Mucosa of descending colon (tissue), 3 donors: ENCODE measurements around the gene ARHGAP6. TPM values are rescaled to one million over a fixed set of nuclear protein-coding genes. Genes with fewer than 3 reads are reported as not detected.
"Not testable (repeated sequence)": the region's sequence is repeated elsewhere in the genome, so short reads cannot be mapped to it uniquely, and the experiment has no call there.

Experiments
- ATAC-seq: fragments of 200-7000 bp; cut with Tn5 transposase; one replicate; pipeline ENCODE4 v1.9.1; 2020; ENCODE audit warnings: mild to moderate bottlenecking, moderate library complexity
- DNase-seq, 3 donors: peaks; one replicate each; pipeline ENCODE4 v3.0.0-alpha.2; 2020
- H3K36me3 ChIP-seq: fragments of 200-600 bp; one replicate; pipeline ENCODE4 v1.8.0; 2021; ENCODE audit warnings: low read depth, mild to moderate bottlenecking
- H3K4me1 ChIP-seq: fragments of 200-600 bp; one replicate; pipeline ENCODE4 v1.8.0; 2021; ENCODE audit warnings: low read depth, mild to moderate bottlenecking
- H3K4me3 ChIP-seq: fragments of 200-600 bp; one replicate; pipeline ENCODE4 v1.8.0; 2021; ENCODE audit warnings: mild to moderate bottlenecking
- H3K9me3 ChIP-seq: fragments of 200-600 bp; one replicate; pipeline ENCODE4 v1.8.0; 2021; ENCODE audit warnings: mild to moderate bottlenecking
- intact Hi-C, 2 donors: fragments of 100-400 bp; cut with DNase I in 1 of 2; cut with micrococcal nuclease in 1 of 2; formaldehyde crosslinking; loops; one replicate each; pipeline versions ENCODE4 v1.11.0 to v1.11.1; 2022; cut with DNase I, micrococcal nuclease
- total RNA-seq, 3 donors: library from RNA; stranded (reverse); fragmentation: NEBNext Ultra II Directional in 2 of 3; extraction: Animal tissue kit (Norgen Biotek cat#: 25700) in 2 of 3; gene quantifications; one replicate each; pipeline versions ENCODE4 v1.2.1 to v1.2.4, GENCODE V29; 2021 to 2023
- TF ChIP-seq, protein P1 (sequence below): fragments of 200-600 bp; IDR thresholded peaks from one replicate; pipeline ENCODE4 v1.8.0; 2022; ENCODE audit warnings: antibody characterized with exemption, mild to moderate bottlenecking
- donor health status: DM: no; HTN: no; CAD: no; lungs with moderate emphysema.
- donor health status: DM: no; HTN: no; CAD: no.
- donor health status: DM: no; HTN: yes; CAD: no.

Gene ARHGAP6
- total RNA-seq, 3 donors from 2014 or later: 2.2 to 41.5 (median 4.4) TPM

DNA sequence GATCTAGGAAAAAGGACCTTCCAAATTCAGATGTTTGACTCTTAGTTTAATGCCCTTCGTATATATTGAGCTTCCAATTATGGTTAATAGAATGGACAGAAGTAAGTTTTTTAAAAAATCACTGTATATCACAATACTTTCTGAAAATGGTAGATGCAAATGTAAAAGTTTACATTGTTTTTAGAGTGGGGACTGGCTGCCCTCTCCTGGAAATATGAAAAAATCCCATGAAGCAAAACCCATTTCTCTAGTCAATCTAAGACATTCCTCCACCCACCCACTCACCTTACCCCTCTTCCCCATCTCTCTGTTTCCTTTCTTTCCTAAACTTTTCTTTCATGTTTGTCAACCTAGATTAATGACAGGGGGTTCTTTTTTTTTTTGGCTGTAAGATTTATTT lies 134.5 kb downstream of the ARHGAP6 start:
- Histone ChIP-seq H3K36me3 (no peaks in the 10 kb centered on the region), H3K4me1 (no peaks in the 10 kb centered on the region), H3K4me3 (no peak overlapping the region), H3K9me3 (no peaks in the 10 kb centered on the region)
- ATAC-seq: no peak
- intact Hi-C loops: loop anchor here (10.0 kb wide), 2 partner anchors 244 to 386 kb away; no protein-coding TSS in a partner anchor
- DNase-seq: no peak
- TF ChIP-seq, protein P1, sequence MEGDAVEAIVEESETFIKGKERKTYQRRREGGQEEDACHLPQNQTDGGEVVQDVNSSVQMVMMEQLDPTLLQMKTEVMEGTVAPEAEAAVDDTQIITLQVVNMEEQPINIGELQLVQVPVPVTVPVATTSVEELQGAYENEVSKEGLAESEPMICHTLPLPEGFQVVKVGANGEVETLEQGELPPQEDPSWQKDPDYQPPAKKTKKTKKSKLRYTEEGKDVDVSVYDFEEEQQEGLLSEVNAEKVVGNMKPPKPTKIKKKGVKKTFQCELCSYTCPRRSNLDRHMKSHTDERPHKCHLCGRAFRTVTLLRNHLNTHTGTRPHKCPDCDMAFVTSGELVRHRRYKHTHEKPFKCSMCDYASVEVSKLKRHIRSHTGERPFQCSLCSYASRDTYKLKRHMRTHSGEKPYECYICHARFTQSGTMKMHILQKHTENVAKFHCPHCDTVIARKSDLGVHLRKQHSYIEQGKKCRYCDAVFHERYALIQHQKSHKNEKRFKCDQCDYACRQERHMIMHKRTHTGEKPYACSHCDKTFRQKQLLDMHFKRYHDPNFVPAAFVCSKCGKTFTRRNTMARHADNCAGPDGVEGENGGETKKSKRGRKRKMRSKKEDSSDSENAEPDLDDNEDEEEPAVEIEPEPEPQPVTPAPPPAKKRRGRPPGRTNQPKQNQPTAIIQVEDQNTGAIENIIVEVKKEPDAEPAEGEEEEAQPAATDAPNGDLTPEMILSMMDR: no peak

DNA sequence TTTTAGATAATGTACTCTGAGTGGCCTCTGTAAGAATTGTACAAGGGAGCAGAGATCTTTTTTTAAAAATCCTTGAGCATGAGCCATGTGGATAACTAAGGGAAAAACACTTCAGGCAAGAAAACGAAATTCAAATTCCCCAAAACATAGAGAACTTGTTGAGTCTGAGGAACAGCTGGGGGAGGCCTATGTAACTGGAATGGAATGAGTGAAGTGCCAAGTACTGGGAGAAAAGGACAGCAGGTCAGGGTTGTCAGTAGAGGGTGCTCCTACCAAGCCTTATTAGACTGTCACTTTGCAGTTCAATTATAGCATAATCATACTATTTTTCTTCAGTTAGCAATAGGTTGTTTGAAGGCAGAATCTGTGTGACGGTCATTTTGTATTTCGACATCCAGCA lies 135.1 kb downstream of the ARHGAP6 start:
- DNase-seq (no peak), ATAC-seq (no peak)
- H3K9me3 ChIP-seq: no peaks in the 10 kb centered on the region
- intact Hi-C loops: loop anchor here (10.0 kb wide), 2 partner anchors 244 to 386 kb away; no protein-coding TSS in a partner anchor
- no peak overlapping the region for H3K4me3 ChIP-seq
- H3K36me3 ChIP-seq: no peaks in the 10 kb centered on the region
- TF ChIP-seq, protein P1: no peak
- no peaks in the 10 kb centered on the region for H3K4me1 ChIP-seq

DNA sequence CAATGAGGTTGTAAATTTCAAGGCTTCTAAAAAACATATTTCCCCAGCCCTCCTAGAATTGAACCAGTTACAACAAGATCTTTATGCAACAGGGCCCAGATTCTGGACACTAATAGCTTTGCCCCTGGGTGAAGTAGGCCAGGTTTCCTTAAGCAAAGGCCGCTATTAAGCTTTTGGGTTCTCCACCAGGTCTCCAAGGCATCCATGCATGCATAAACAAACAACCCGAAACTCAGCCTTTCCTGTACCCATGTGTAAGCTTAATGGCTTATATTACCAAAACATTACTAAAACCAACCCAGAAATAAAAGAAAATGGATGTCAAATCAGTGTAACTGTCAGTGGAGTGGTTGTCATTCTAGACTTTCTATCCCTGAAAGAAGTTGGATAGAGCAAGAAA lies 137.1 kb downstream of the ARHGAP6 start:
- H3K9me3 ChIP-seq: no peaks in the 10 kb centered on the region
- no peaks in the 10 kb centered on the region for H3K4me1 ChIP-seq
- TF ChIP-seq, protein P1: no peak
- no peaks in the 10 kb centered on the region for H3K36me3 ChIP-seq
- intact Hi-C loops: no loop called here
- ATAC-seq: no peak
- H3K4me3 ChIP-seq: no peak overlapping the region
- DNase-seq: no peak

DNA sequence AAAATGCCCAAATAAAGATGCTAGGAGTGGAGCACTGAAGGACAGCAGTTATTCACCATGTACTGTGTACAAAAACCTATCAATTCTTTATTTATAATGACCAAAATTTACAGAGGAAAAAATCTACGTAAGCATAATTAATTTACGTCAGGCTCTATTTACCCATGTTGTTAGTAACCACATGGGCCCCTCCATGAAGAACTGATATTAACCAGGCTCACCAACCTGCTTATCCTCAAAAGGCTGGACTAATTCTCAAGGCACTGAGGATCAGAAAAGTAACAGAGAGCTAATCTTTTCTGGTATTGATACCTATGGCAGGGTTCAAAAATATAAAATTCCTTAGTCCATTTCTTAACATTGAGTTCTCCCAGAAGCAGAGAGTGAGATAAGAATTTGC lies 140.0 kb downstream of the ARHGAP6 start:
- intact Hi-C loops: no loop called here

DNA sequence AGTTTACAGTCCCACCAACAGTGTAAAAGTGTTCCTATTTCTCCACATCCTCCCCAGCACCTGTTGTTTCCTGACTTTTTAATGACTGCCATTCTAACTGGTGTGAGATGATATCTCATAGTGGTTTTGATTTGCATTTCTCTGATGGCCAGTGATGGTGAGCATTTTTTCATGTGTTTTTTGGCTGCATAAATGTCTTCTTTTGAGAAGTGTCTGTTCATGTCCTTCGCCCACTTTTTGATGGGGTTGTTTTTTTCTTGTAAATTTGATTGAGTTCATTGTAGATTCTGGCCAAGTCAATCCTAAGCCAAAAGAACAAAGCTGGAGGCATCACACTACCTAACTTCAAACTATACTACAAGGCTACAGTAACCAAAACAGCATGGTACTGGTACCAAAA lies 146.5 kb downstream of the ARHGAP6 start:
- ATAC-seq, H3K36me3 ChIP-seq, H3K9me3 ChIP-seq, H3K4me3 ChIP-seq, DNase-seq, H3K4me1 ChIP-seq, intact Hi-C loops: not testable (repeated sequence)

More for the DNA sequence above, 140.0 kb downstream of the ARHGAP6 start:
- no peak for ATAC-seq
- H3K4me3 ChIP-seq: no peak overlapping the region
- no peaks in the 10 kb centered on the region for H3K4me1 ChIP-seq
- TF ChIP-seq, protein P1: no peak
- no peak for DNase-seq
- H3K36me3 ChIP-seq: no peaks in the 10 kb centered on the region
- no peaks in the 10 kb centered on the region for H3K9me3 ChIP-seq

DNA sequence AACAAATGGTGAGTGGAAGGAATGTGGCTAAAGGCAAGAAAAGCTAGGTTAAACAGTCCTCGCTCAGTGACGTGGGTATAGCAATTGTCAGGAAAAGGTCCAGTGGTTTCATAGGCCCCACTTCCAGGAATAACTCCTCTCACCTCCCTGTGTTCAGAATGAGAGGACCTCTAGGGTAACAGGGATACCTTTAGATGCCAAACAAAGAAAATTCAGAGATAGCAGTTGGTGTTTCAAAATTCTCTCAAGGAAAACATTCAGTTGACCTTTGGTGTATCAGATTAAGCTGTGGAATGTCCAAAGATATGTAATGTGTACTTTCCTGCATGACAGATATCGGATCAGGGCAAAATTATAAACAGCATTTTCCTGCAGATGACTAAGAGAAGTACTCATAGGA lies 155.9 kb downstream of the ARHGAP6 start:
- TF ChIP-seq, protein P1: no peak
- intact Hi-C loops: no loop called here
- Histone ChIP-seq H3K36me3 (no peaks in the 10 kb centered on the region), H3K9me3 (no peaks in the 10 kb centered on the region), H3K4me3 (no peak overlapping the region), H3K4me1 (no peaks in the 10 kb centered on the region)
- ATAC-seq (no peak), DNase-seq (no peak)
